Measurements from ENCODE around the gene ICA1L. TPM values are rescaled to one million over a fixed set of nuclear protein-coding genes. Genes with fewer than 3 reads are reported as not detected.

ICA1L gene
- total RNA-seq, 1 donor from 2014 or later: 6.5 TPM

DNA sequence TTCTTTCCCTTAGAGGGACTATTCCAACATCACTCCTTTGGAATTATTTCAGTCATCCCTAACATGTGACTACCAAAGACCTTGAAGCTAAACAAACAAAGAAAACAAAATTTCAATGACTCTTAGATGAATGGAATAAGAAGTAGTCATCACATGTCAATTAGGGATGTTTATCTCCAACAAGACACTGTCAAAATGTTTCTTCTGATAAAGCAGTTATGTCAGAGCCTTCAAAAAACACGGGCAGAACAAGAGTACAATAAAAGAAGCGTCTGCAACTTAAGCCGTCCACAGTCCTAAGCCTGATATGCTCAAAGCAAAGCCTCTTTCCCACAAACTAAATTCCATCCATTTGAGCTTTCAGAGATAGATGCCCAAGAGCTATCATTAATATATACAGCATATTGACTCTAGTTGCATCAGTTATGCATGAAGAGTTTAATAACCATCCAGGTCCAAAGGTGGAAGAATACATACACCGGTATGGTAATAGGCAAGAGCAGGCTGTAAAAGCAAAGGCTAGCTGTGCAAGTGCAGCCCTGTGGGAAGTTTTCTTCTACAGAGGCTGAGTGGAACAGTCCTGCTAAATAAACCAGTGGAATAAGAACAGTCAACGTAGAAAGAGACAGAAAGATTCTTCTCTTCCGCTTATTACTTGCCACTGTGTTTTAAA is 98.1 kb downstream of the ICA1L start:
- no peak overlapping the region for H3K27ac Mint-ChIP-seq (ENCODE audit: unreplicated experiment)
- no peaks in the 10 kb centered on the region for H3K9me3 Mint-ChIP-seq (ENCODE audit: unreplicated experiment)
- no peak for DNase-seq (ENCODE audit: extremely low spot score, unreplicated experiment)
- no peak overlapping the region for H3K4me3 Mint-ChIP-seq (ENCODE audit: unreplicated experiment)
- peaks cover 20% of the 10 kb centered on the region for H3K36me3 Mint-ChIP-seq (ENCODE audit: unreplicated experiment)
- H3K4me1 Mint-ChIP-seq (ENCODE audit: unreplicated experiment): peaks cover 8% of the 10 kb centered on the region
- TF ChIP-seq, protein P1, sequence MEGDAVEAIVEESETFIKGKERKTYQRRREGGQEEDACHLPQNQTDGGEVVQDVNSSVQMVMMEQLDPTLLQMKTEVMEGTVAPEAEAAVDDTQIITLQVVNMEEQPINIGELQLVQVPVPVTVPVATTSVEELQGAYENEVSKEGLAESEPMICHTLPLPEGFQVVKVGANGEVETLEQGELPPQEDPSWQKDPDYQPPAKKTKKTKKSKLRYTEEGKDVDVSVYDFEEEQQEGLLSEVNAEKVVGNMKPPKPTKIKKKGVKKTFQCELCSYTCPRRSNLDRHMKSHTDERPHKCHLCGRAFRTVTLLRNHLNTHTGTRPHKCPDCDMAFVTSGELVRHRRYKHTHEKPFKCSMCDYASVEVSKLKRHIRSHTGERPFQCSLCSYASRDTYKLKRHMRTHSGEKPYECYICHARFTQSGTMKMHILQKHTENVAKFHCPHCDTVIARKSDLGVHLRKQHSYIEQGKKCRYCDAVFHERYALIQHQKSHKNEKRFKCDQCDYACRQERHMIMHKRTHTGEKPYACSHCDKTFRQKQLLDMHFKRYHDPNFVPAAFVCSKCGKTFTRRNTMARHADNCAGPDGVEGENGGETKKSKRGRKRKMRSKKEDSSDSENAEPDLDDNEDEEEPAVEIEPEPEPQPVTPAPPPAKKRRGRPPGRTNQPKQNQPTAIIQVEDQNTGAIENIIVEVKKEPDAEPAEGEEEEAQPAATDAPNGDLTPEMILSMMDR (IDR thresholded peaks at IDR 0.05): no peak
- no peaks in the 10 kb centered on the region for H3K27me3 Mint-ChIP-seq (ENCODE audit: unreplicated experiment)

DNA sequence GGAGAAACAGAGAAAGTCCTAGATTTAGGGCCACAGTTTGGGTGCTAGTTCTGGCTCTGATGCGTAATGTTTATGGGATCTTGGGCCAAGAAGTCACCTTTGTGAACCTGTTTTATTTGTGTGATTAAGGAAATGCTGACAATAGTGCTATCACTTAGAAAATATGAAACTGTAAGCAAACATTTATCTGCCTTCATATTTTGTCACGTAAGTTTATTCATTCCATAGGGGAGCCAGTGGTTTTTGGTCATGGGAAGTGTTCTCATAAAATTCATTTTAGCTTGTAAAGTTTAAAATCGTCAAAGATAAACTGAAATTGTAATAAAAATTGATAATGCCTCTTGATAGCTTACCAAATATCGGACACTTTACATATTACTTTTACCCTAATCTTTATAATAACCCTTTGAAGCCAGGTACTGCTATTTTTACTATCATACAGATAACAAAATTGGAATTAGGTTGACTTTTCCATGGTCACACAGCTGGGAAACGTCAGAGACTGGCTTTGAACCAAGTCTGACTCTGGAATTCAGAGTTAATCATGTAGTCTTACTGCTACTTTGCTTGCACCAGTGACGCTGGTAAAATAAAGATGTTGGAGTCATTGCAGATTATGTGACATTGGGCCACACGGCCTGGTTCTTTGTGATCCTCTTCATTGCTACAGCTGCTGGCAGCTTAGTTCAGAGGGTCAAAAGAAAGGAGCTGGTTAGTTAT is 99.7 kb downstream of the ICA1L start:
- peaks cover 8% of the 10 kb centered on the region for H3K4me1 Mint-ChIP-seq (ENCODE audit: unreplicated experiment)
- H3K27me3 Mint-ChIP-seq (ENCODE audit: unreplicated experiment): no peaks in the 10 kb centered on the region
- H3K4me3 Mint-ChIP-seq (ENCODE audit: unreplicated experiment): no peak overlapping the region
- no peak for DNase-seq (ENCODE audit: extremely low spot score, unreplicated experiment)
- TF ChIP-seq, protein P1 (IDR thresholded peaks at IDR 0.05): no peak
- no peak overlapping the region for H3K27ac Mint-ChIP-seq (ENCODE audit: unreplicated experiment)
- H3K36me3 Mint-ChIP-seq (ENCODE audit: unreplicated experiment): peaks cover 17% of the 10 kb centered on the region
- H3K9me3 Mint-ChIP-seq (ENCODE audit: unreplicated experiment): no peaks in the 10 kb centered on the region

DNA sequence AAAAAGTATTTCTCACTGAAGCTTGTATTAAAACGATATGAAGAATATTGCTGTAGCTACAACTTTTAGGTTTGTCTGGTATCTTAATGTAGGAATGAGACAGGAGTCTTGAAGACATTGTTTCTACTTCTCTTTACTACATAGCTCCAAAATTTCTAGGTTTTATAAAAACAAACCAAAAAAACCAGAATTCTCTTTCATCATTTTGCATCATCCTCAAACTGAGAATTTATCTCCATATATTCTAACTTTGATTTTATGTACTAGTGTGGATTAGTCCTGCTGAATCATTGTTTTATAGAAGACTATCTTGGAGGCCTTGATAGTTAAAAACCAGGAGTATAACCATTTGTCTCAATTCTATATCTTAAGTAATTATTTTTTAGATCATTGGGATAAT is 100.2 kb downstream of the ICA1L start:
- no peak for DNase-seq (ENCODE audit: extremely low spot score, unreplicated experiment)
- H3K4me3 Mint-ChIP-seq (ENCODE audit: unreplicated experiment): no peak overlapping the region
- H3K4me1 Mint-ChIP-seq (ENCODE audit: unreplicated experiment): peaks cover 8% of the 10 kb centered on the region
- TF ChIP-seq, protein P1 (IDR thresholded peaks at IDR 0.05): no peak
- H3K9me3 Mint-ChIP-seq (ENCODE audit: unreplicated experiment): no peaks in the 10 kb centered on the region
- peaks cover 17% of the 10 kb centered on the region for H3K36me3 Mint-ChIP-seq (ENCODE audit: unreplicated experiment)
- H3K27me3 Mint-ChIP-seq (ENCODE audit: unreplicated experiment): no peaks in the 10 kb centered on the region
- no peak overlapping the region for H3K27ac Mint-ChIP-seq (ENCODE audit: unreplicated experiment)

DNA sequence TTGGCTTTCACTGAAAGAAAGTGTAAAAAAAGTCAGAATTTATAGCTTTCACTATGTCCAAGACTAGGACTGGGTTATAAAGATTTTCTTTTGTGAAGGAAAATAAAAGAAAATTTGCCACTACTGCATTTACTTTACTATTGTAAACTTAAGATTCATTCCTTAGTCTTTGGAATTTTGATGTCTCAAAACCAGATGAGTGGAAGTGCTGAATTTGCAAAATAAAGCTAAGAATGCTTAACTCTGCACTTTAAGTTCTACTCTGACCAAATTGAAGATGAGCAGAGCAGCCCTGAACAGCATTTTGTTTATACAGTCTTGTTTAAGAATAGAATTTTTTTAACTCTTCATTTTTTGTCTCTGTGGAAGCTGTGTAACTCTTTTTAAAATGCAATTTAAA is 102.4 kb downstream of the ICA1L start:
- no peaks in the 10 kb centered on the region for H3K9me3 Mint-ChIP-seq (ENCODE audit: unreplicated experiment)
- no peak for DNase-seq (ENCODE audit: extremely low spot score, unreplicated experiment)
- H3K4me3 Mint-ChIP-seq (ENCODE audit: unreplicated experiment): no peak overlapping the region
- TF ChIP-seq, protein P1 (IDR thresholded peaks at IDR 0.05): no peak
- H3K27ac Mint-ChIP-seq (ENCODE audit: unreplicated experiment): no peak overlapping the region
- no peaks in the 10 kb centered on the region for H3K27me3 Mint-ChIP-seq (ENCODE audit: unreplicated experiment)
- H3K36me3 Mint-ChIP-seq (ENCODE audit: unreplicated experiment): peaks cover 12% of the 10 kb centered on the region
- peaks cover 8% of the 10 kb centered on the region for H3K4me1 Mint-ChIP-seq (ENCODE audit: unreplicated experiment)

DNA sequence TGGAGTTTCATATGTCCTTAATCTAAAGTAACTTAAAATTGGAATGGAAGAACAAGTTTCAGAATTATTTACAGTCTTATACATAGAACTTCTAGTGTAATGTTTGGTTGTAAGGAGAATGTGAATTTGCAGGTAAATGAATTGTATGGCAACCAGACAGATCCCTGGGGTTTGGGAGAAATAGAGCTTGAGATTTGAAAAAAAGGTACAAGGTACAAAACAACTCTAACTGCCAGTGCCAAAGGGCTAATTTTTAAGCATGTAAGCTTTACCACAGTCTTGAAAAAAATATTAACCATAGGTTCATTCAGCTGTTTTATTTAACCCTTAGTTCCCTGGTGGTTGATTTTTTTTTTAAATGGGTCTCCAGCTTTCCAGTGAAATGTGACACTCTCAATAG is 103.3 kb downstream of the ICA1L start:
- Mint-ChIP-seq H3K4me3 (ENCODE audit: unreplicated experiment) (no peak overlapping the region), H3K4me1 (ENCODE audit: unreplicated experiment) (peaks cover 8% of the 10 kb centered on the region), H3K27ac (ENCODE audit: unreplicated experiment) (no peak overlapping the region), H3K27me3 (ENCODE audit: unreplicated experiment) (no peaks in the 10 kb centered on the region), H3K36me3 (ENCODE audit: unreplicated experiment) (peaks cover 12% of the 10 kb centered on the region), H3K9me3 (ENCODE audit: unreplicated experiment) (no peaks in the 10 kb centered on the region)
- TF ChIP-seq, protein P1 (IDR thresholded peaks at IDR 0.05): no peak
- no peak for DNase-seq (ENCODE audit: extremely low spot score, unreplicated experiment)
